G401.6 (cell line): ENCODE data around the gene CD226.
"Not testable (repeated sequence)": the region's sequence is repeated elsewhere in the genome, so short reads cannot be mapped to it uniquely, and the experiment has no call there.

Source experiments
- FAIRE-seq: peaks from 2 replicates; lab custom pipeline; 2012; peaks lifted over from hg19 to GRCh38; lab: Jason Lieb, UNC

The CD226 gene

DNA sequence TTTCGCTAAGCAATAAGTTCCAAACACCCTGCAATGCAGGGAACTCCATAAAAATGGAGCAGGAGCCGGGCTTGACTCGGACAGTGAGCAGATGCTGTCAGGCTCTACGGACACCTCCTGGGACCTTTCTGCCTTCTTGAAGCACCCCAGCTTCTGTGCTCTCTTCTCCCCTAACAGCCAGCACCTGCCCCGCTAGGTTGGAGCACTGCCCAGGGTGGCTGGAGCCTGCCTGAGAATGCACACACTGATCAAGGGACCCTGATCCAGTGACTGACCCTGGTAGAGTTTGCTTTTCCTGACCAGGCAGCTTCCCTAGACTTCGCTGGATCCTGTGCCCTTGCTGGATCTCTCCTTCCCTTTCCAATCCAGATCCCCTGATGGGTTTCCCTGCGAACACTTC, 40.9 kb downstream of the CD226 start:
- FAIRE-seq: no peak

DNA sequence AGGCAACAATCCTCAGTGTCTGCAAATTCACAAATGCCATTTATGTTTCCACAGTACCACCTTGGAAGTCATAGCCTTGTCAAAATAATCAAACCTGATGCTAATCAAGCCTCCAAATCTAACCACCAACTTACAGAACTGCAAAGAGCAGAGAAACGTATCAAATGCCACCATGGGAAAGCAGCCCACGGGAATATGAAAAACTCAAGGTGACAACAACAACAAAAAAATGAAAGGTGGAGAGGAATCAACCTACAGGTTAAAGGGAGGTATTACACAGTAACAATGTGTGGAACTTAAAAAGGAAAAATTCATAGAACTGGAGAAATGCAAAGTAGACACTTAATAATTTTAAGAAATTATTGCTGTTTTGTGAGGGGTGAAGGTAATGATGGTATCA, 46.7 kb downstream of the CD226 start:
- no peak for FAIRE-seq

DNA sequence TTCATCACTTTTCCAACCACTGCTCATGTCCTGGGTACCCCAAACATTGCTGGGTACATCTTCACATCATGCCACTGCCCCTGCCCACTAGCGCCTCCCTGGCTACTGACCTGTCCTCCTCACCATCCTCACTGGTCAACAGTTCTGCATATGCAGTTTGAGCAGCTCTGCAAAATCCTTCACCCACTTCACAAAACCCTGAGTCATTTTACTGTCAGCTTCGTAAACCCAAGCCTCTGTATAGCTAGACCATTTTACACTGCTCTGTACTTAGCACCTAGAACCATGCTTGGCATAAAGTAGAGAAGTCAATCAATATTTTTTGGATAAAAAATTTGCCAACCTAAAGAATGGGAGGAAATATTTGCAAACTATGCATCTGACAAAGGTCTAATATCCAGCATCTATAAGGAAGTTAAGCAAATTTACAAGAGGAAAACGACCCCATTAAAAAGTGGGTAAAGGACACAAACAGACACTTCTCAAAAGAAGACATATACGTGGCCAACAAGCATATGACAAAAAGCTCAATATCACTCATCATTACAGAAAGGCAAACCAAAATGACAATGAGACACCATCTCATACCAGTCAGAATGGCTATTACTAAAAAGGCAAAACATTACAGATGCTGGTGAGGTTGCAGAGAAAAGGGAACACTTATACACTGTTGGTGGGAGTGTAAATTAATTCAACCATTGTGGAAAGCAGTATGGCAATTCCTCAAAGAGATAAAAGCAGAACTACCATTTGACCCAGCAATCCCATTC, 48.3 kb downstream of the CD226 start:
- FAIRE-seq: not testable (repeated sequence)

DNA sequence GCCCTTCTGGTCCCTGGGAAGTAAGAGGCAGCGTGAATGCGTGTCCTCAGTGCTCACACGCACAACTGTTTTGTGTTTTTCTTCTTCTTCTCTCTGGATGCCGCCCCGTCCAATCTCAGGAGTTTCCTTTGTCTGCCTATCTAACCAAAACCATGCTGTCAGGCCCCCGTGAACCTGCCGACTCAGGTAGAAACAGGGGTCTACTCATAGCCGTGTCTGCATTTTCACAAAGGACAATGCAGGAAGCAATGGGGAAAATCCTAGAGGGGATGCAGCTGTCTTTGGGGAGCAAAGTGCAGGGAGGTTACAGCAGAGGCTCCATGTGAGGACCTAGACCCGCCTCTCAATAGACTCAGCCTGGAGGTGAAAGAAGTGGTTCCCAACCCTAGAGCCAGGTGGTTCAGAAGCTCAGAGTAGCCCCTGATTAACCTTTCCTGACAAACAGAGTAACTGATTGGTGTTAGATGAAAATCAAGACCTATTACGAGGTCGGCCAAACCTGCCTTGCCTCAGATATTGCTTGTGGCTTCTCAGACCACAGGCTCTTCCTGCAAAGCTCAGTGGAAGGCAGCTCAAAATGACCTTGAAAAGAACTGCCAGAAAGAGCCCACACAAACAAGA, 49.3 kb downstream of the CD226 start:
- FAIRE-seq: no peak

DNA sequence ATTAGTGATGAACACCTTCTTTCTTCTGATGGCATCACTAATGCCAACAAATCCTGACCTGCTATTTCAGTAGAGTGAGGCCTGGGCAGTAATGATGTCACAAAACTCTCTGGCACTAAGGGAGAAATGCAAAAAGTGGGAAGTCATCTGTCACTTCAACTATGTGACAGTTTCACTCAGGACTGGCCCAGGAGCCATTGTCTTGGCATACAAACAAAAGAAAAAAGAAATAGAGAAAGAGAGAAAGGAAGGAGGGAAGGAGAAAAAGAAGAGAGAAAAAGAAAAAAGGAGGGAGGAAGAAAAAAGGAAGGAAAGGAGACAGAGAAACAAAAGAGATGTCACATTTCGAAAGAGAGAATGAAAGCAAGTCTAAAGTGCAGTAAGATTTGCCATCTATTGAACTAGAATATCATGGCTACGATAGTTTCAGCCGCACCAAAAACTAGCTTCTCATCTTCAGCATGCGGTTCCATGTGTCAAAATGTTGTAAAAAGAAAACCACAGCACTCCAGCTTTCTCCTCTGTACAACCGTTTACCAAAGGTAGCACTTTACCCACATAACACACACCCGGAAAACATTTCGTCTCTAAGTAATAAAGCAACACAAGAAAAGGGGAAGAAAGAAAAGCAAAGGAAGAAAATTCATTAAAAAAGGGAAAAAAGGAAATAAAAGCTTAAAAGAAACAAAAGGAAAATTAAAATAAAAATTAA, 50.1 kb downstream of the CD226 start:
- FAIRE-seq: no peak

DNA sequence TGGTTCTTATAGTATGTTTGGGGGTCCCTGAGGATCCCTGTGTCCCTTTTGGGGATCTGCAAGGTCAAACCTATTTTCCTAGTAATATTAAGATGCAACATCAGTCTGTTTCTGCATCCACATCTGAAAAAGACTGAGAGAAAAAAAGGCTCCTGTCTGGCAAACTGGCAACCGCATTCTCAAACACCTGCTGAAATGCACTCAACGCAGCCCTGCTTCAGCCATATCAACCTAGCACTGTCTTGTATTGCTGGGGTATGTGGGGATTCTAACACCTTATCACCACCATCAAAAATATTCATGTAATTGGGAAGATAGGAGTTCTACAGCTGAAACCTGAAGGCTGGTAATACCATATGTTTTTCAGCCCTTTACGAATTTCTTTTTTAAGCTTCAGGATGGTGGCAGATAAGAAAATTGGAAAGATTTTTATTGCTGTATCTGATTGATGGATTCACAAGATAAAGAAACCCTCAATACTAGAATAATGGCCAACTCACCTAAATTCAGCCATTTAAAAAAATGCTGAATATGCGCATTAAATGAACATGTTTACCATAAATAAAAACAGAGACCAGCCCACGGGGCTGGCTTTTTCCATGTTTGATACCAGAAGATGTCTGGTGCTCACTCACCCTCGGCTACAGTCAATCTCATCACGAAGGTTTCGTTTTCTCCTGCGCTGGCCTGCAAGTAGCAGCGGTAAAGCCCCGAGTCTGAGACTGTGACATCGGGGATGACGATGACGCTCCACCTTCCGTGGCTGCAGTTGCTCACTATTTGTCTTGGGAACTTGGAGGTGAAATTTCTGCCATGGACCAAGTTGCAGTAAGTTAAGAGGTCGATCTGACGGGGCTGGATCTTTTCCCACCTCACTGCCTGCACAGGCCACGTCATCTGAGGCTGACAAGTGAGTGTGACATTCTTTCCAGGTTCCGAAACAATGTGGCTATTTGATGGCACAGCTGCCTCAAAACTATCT, 52.3 kb downstream of the CD226 start:
- no peak for FAIRE-seq

DNA sequence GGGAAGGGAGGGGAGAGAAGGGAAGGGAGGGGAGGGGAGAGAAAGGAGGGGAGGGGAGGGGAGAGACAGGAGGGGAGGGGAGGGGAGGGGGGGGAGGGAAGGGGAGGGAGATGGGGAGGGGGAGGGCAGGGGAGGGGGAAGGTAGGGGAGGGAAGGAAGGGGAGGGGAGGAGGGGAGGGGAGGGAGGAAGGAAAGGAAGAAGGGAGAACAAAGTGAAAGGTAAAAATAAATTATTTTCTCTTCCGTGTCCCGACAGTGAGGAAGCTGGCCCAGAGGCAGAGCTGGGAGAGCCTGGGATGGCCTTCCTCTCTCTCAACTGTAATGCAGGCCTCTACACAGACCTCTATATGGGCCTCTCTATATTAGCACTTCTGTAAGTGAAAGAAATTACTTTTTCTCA, 53.2 kb downstream of the CD226 start:
- FAIRE-seq: no peak

DNA sequence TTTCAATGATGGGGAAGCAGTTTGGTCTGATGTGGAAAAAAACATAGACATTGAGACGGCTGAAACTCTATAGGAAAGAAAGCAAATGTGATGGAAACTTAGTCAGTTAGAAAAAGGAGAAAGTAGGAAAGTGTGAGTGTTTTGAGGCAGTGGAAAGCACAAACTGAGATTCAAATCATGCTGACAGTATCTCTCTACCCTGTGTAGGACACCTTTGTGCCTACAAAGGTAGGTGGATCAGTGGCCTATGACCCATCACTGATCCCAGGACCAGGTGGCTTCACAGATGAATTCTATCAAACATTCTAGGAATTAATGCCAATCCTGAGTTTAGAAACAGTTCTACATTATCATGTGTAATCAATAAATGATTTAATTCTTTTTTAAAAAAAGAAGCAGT, 57.1 kb downstream of the CD226 start:
- no peak for FAIRE-seq

DNA sequence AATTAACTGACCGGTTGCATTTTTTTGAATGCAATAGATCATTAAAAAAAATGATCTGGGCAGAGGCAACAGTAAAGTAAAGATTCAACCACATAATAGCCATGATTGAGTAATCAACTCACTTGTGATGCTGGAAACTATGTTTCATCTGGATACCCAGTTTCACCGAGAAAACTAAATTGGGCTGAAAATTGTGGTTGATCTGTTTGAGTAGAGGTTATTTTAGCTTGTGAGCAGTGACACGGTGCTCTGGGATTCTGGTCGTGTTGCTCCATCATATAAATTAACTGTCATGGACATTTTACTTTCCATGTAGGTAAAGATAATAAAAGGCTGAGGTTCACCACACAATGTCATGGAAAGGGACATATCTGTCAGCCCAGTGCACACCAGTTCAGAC, 58.7 kb downstream of the CD226 start:
- FAIRE-seq: no peak

DNA sequence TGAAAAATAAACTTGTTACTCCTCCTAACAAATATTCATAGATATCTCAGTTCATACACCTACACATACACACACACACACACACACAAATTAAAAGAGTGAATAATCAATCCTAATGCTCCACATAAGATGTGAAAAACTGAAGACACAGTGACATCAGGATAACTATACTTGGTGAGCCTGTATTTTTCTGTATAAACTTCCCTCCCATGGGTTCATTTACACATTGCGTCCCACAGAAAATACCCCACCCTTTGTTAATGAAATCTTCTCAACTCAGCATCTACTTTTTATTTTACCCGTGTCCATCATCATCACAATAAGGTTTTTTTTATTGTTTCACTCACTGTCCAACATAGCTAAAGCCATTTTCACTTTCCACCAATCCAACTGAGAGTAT, 60.4 kb downstream of the CD226 start:
- FAIRE-seq: no peak

DNA sequence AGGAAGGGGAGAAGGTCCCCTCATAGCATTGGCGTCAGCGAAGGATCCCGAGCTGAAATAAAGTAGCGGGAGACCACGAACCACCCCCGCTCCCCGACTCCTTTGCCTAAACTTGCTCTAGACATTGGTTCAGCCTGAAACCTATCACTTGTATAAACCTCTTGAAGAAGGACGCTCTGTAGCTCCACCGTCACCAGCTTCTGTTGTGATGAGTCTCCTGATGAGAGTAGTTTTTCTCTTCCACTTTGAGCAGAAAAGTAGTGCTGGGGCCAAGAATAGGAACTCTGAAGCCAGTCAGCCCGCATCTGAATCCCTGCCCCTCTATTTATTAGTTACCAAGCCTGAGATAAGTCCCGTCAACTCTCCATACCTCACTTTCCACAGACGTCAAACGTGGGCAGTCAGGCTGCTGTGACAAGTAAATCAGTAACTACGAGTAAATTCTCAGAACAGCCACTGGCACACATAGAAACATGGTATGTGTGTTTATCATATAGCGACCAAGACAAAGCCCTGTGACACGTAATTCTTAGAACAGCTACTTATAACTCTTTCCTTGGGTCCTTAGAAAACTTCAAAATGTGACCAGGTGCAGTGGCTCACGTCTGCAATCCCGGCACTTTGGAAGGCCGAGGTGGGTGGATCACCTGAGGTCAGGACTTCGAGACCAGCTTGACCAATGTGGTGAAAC, 61.7 kb downstream of the CD226 start:
- no peak for FAIRE-seq

DNA sequence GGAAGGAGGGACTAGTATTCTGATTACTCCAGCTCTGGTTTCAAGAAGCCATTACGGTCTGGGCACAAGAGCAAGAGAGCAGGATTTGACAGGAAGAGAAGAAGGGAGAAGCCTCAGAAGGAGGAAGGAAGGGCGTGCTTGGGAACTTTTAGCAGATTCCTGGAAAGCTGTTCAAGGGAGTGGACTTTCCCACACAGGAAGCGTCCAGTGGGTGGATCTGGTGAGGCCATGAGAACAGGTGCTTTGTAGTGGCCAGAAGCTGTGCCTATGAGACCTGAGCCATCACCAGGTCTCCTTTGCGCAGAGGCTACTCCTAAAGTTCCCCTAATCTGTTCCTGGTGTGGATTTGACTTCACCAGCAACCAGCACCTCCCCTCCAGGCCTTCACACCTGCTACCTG, 62.3 kb downstream of the CD226 start:
- no peak for FAIRE-seq

DNA sequence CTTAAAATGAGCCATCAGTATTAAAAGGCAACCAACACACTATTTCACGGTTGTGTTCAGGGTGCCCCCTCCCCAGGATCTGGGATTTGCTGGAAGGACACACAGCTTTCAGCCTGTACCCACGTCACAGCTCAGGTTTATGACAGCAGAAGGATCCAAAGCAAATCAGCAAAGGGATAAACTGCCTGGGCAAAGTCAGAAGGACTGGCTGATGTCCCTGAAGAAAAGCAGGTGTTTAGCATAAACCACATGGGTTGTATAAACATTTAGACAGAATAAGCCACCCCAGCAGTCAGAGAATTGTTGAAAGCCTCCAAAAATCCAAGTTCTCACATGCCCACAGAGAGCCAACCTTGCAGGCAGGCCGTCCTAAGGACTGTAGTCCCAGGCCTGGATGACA, 63.9 kb downstream of the CD226 start:
- no peak for FAIRE-seq

DNA sequence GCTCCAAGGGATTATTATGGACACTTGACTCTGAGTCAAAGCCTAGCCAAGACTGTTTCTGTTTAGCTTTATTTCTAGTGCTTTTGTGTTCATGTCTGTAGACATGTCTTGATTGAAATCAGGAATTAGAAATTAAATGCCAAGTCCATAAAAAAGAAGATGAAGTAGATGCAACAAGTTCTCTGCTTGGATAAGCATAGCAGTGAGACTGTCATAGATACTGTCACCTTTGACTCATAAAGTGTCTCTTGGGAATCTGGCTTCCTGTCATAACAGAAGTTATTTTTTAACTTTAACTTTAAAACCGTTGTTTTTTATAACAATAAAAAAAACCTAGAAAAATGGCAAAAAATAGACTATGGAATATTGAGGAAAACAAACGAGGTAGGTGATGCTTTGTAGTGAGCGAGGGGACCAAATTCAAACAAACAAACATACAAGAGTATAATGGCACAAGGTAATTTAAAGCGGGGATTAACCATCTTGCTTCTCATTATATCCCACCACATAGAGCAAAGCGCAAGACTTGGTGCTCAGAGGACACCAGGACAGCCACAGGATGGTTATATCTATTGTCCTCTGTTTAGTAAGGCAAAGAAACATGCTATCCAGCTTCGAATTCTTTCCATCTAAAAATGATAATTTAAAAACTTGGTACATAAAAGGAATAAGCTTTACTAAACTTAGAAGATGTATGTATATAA, 64.6 kb downstream of the CD226 start:
- FAIRE-seq: no peak

DNA sequence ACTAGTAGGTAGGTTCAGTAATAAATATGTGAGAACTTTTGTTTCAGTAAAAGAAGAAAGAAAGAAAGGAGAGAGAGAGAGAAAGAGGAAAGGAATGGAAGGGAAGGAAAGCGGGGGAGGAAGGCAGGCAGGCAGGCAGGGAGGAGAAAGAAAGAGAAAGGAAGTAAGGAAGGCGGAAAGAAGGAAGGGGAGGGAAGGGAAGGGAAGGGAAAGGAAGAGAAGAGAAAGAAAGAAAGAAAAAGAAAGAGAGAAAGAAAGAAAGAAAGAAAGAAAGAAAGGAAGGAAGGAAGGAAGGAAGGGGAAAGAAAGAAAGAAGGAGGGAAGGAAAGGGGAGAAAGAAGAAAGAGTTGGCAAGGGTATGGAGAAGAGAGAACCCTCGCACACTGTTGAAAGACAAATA, 67.6 kb downstream of the CD226 start:
- no peak for FAIRE-seq

DNA sequence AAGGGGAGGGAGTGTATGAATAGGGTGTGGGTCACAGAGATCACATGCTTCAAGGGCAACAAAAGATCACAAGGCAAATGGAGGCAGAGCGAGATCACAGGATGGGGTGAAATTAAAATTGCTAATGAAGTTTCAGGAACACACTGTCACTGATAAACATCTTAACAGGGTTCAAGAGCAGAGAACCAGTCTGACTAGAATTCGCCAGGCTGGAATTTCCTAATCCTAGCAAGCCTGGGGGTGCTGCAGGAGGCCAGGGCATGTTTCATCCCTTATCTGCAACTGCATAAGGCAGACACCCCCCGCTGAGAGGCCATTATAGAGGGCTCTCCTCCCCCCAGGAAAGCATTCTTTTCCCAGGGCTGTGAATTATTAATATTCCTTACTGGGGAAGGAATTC, 68.6 kb downstream of the CD226 start:
- FAIRE-seq: not testable (repeated sequence)

DNA sequence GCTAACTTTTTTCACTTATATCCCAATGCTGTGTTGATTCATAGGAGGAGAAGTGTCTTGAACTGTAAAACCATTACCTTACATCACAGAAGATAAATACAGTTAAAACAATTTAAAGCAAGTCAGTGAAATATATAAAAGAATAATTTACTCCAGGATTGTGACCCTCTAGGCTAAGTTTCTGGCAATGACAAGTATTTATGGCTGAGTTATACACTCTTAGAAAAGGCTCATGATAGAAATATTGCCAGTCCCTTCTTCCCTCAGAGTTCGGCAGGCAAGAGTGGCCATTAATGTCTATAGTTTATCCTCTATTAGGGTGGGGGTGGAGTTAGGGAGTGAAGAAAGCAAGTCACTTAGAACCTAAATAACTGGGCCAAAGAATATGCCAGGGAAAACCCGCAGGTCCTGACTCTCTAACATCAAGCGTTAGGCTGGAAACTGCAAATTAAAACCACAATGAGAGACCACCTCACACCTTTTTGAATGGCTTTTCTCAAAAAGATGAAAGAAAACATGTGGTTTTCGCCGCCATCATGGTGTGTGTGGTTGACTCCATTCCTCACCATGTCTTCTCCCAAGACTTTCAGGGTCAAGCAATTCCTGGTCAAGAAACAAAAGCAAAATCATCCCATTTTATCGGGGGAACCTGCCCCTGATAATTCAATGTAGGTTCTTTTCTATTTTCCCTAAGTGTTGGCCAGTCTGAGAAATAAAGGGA, 69.3 kb downstream of the CD226 start:
- no peak for FAIRE-seq

DNA sequence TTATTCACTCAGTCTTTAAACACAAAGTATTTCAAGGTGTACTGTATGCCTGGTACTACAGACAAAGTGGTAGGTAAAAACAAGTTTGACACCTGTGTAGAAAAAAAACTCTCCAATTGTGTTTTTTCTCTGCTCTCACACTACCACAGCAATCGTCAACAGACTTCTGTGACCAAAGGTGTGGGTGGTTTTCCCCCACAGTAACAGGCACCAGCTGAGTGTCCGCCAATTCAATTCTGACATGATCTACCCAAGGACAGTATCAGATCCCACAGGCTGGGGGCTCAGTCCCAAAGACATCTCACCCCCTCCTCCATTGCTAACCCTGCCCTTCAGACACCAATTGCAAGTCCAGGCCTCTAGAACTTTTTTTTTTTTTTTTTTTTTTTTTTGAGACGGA, 71.2 kb downstream of the CD226 start:
- no peak for FAIRE-seq

DNA sequence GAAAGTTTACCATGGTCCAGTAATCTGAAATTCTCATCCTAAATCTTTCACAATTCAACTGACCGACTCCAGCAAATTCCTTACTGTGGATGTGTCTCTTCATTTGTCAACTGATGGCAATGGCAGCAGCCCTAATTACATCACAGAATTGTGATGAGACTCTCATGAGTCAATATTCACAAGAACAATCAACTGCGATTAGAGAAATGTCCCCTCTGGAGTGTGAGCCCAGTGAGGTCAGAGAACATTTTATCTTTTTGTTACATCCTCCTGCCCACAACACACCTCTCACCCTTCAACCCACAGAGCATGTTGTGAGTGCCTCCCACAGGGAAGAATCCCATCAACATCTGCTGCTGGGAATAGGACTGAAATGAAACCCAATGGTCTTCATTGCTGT, 73.6 kb downstream of the CD226 start:
- FAIRE-seq: no peak

DNA sequence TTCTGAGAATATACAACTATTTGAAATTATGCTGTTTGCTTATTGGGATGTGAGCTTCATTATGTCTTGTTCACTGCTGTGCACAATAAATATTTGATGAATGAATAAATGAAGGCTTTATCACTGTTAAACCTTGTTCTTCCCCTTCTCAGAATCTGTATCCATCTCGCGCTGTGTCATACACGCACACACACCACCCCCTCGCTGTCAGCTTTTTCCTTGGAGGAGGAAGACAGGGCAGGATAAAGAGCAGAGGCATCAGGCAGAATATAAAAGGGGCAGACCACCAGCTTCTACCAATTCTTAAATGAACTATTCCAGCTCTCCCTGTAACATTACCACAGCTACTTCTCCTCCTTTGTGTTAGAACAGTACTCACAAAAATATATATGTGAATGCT, 75.0 kb downstream of the CD226 start:
- no peak for FAIRE-seq
